Astrocyte (in vitro differentiated cells and primary cell): ENCODE measurements around the gene GDPD2. TPM values are rescaled to one million over a fixed set of nuclear protein-coding genes. Genes with fewer than 3 reads are reported as not detected.

ENCODE experiments used
- DNase-seq: peaks from one replicate; pipeline ENCODE4 v3.0.0-alpha.2; 2010; ENCODE audit warnings: low read depth
- FAIRE-seq: peaks from 2 replicates; lab custom pipeline; 2011; peaks lifted over from hg19 to GRCh38; lab: Jason Lieb, UNC
- H2AFZ ChIP-seq: 2 replicates; pipeline ENCODE4 v1.6.0; 2012; ENCODE audit warnings: low read depth, low read length, inconsistent platforms
- H3K27ac ChIP-seq: 2 replicates; pipeline ENCODE4 v1.5.1; 2011; ENCODE audit warnings: low read depth, low read length, inconsistent platforms
- H3K27me3 ChIP-seq: 2 replicates; pipeline ENCODE4 v1.6.0; 2011; ENCODE audit warnings: low read length, inconsistent platforms; ENCODE audit not compliant: insufficient read depth
- H3K36me3 ChIP-seq: 2 replicates; pipeline ENCODE4 v1.5.1; 2011; ENCODE audit warnings: low read length, inconsistent platforms; ENCODE audit not compliant: insufficient read depth
- H3K4me1 ChIP-seq: 2 replicates; pipeline ENCODE4 v1.5.1; 2011; ENCODE audit warnings: low read length, inconsistent platforms; ENCODE audit not compliant: insufficient read depth
- H3K4me2 ChIP-seq: 2 replicates; pipeline ENCODE4 v1.6.0; 2012; ENCODE audit warnings: low read length, inconsistent platforms
- H3K4me3 ChIP-seq: 2 replicates; pipeline ENCODE4 v1.5.1; 2011; ENCODE audit warnings: low read depth, mild to moderate bottlenecking, low read length, inconsistent platforms; ENCODE audit not compliant: insufficient read depth
- H3K79me2 ChIP-seq: 2 replicates; pipeline ENCODE4 v1.6.0; 2012; ENCODE audit warnings: mild to moderate bottlenecking, low read length, inconsistent platforms; ENCODE audit not compliant: insufficient read depth
- H3K9ac ChIP-seq: 2 replicates; pipeline ENCODE4 v1.6.0; 2012; ENCODE audit warnings: mild to moderate bottlenecking, low read length, inconsistent platforms
- H3K9me3 ChIP-seq: 2 replicates; pipeline ENCODE4 v1.5.1; 2012; ENCODE audit warnings: low read depth, mild to moderate bottlenecking, low read length, inconsistent platforms; ENCODE audit not compliant: insufficient read depth
- H4K20me1 ChIP-seq: 2 replicates; pipeline ENCODE4 v1.6.0; 2012; ENCODE audit warnings: low read length, inconsistent platforms; ENCODE audit not compliant: insufficient read depth
- H3K27ac Mint-ChIP-seq: one replicate; pipeline ENCODE4 v1.8.0; 2021; ENCODE audit warnings: mild to moderate bottlenecking, mixed read lengths; ENCODE audit not compliant: unreplicated experiment
- H3K27me3 Mint-ChIP-seq: one replicate; pipeline ENCODE4 v1.8.0; 2021; ENCODE audit warnings: low read depth, mixed read lengths; ENCODE audit not compliant: unreplicated experiment
- H3K36me3 Mint-ChIP-seq: one replicate; pipeline ENCODE4 v1.8.0; 2021; ENCODE audit warnings: low read depth, mixed read lengths; ENCODE audit not compliant: unreplicated experiment
- H3K4me1 Mint-ChIP-seq: one replicate; pipeline ENCODE4 v1.8.0; 2021; ENCODE audit warnings: low read depth, mixed read lengths; ENCODE audit not compliant: unreplicated experiment
- H3K4me3 Mint-ChIP-seq: one replicate; pipeline ENCODE4 v1.8.0; 2021; ENCODE audit warnings: mild to moderate bottlenecking, moderate library complexity, mixed read lengths; ENCODE audit not compliant: unreplicated experiment
- H3K9me3 Mint-ChIP-seq: one replicate; pipeline ENCODE4 v1.8.0; 2021; ENCODE audit warnings: mild to moderate bottlenecking, mixed read lengths; ENCODE audit not compliant: unreplicated experiment
- CTCF ChIP-seq: IDR thresholded peaks from 2 replicates; pipeline ENCODE4 v1.5.1; 2011; ENCODE audit warnings: low read depth, mild to moderate bottlenecking, inconsistent platforms, low read length, moderate library complexity; ENCODE audit not compliant: insufficient read depth
- EZH2 ChIP-seq: IDR thresholded peaks from 2 replicates; pipeline ENCODE4 v1.6.1; 2012; ENCODE audit warnings: mild to moderate bottlenecking, low read length, inconsistent platforms; ENCODE audit not compliant: insufficient read depth
- total RNA-seq: library from RNA; stranded (reverse); gene quantifications from 2 replicates; pipeline ENCODE4 v1.2.1, GENCODE V29; 2021

The GDPD2 gene
- total RNA-seq, 1 donor from 2014 or later = not detected

GRCh38 chrX:70432936-70433847, 10.1 kb downstream of the GDPD2 start:
- H3K27ac Mint-ChIP-seq = no peak overlapping the region
- Histone ChIP-seq H3K4me2 (peak overlapping the region; percentile 98), H3K9me3 (no peaks in the 10 kb centered on the region), H3K4me3 (no peak overlapping the region), H3K4me1 (peaks cover 8% of the 10 kb centered on the region), H3K27me3 (no peaks in the 10 kb centered on the region), H4K20me1 (no peaks in the 10 kb centered on the region), H3K36me3 (no peaks in the 10 kb centered on the region), H3K79me2 (no peaks in the 10 kb centered on the region), H3K9ac (peak overlapping the region; percentile 87), H2AFZ (peak overlapping the region; percentile 94), H3K27ac (no peak overlapping the region)
- H3K27me3 Mint-ChIP-seq = peaks cover 4% of the 10 kb centered on the region
- H3K4me1 Mint-ChIP-seq = peaks cover under 1% of the 10 kb centered on the region
- TF ChIP-seq CTCF (no peak), EZH2 (no peak)
- DNase-seq = no peak
- no peaks in the 10 kb centered on the region for H3K36me3 Mint-ChIP-seq
- FAIRE-seq = peak; percentile 77
- H3K4me3 Mint-ChIP-seq = peak overlapping the region; percentile 91
- H3K9me3 Mint-ChIP-seq = no peaks in the 10 kb centered on the region

GRCh38 chrX:70433848-70434351, 10.8 kb downstream of the GDPD2 start:
- no peaks in the 10 kb centered on the region for H3K27me3 ChIP-seq
- peak; percentile 36 for TF ChIP-seq CTCF
- no peak for TF ChIP-seq EZH2
- no peaks in the 10 kb centered on the region for H3K79me2 ChIP-seq
- peak; percentile 14 for DNase-seq
- no peaks in the 10 kb centered on the region for H4K20me1 ChIP-seq
- H3K27ac ChIP-seq = peak overlapping the region; percentile 59
- H3K4me1 ChIP-seq = peaks cover 10% of the 10 kb centered on the region
- no peak for FAIRE-seq
- H3K36me3 ChIP-seq = no peaks in the 10 kb centered on the region
- Mint-ChIP-seq H3K27ac (peak overlapping the region; percentile 62), H3K9me3 (no peaks in the 10 kb centered on the region), H3K4me3 (peak overlapping the region; percentile 91), H3K4me1 (peaks cover 6% of the 10 kb centered on the region), H3K27me3 (peaks cover 4% of the 10 kb centered on the region), H3K36me3 (no peaks in the 10 kb centered on the region)
- peak overlapping the region; percentile 94 for H2AFZ ChIP-seq
- peak overlapping the region; percentile 87 for H3K9ac ChIP-seq
- no peaks in the 10 kb centered on the region for H3K9me3 ChIP-seq
- peak overlapping the region; percentile 68 for H3K4me3 ChIP-seq
- peak overlapping the region; percentile 98 for H3K4me2 ChIP-seq
